A172 (cell line): Measurements from ENCODE around the gene CTNNAL1. TPM values are rescaled to one million over a fixed set of nuclear protein-coding genes. Genes with fewer than 3 reads are reported as not detected.
"Not testable (repeated sequence)": the region's sequence is repeated elsewhere in the genome, so short reads cannot be mapped to it uniquely, and the experiment has no call there.

Source experiments
- DNase-seq: peaks from one replicate; pipeline ENCODE4 v3.0.0-alpha.2; 2015; ENCODE audit warnings: low spot score
- total RNA-seq: library from RNA; depleted of rRNA; stranded (reverse); fragments of >200 nt; shearing (Covaris generic); gene quantifications from 2 replicates; pipeline ENCODE4 v1.2.3, GENCODE V29; 2014; rRNA removed

Gene CTNNAL1
- total RNA-seq: 169 and 180 TPM in 2 replicates

- peak; percentile 83 for DNase-seq
Observed at GRCh38 chr9:109012876-109013678, at the start of gene CTNNAL1. Gene CTNNAL1 (minus strand): TSS chr9:109013499. CDS start chr9:109013442, 57 bp downstream.

- no peak for DNase-seq
Observed at GRCh38 chr9:109062543-109062942, 49.2 kb upstream of the CTNNAL1 start.

GRCh38 chr9:109060191-109060590, 46.9 kb upstream of the CTNNAL1 start:
- no peak for DNase-seq

GRCh38 chr9:109053121-109053520, 39.8 kb upstream of the CTNNAL1 start:
- not testable (repeated sequence) for DNase-seq

GRCh38 chr9:109052416-109052815, 39.1 kb upstream of the CTNNAL1 start:
- no peak for DNase-seq

GRCh38 chr9:109051733-109052132, 38.4 kb upstream of the CTNNAL1 start:
- no peak for DNase-seq

GRCh38 chr9:109050444-109050843, 37.1 kb upstream of the CTNNAL1 start:
- DNase-seq: no peak

- DNase-seq: no peak
Observed at GRCh38 chr9:109048822-109049221, 35.5 kb upstream of the CTNNAL1 start.

GRCh38 chr9:109047259-109047658, 34.0 kb upstream of the CTNNAL1 start:
- DNase-seq: no peak

GRCh38 chr9:109046346-109046745, 33.0 kb upstream of the CTNNAL1 start:
- DNase-seq: no peak

GRCh38 chr9:109043578-109043977, 30.3 kb upstream of the CTNNAL1 start:
- DNase-seq: no peak

GRCh38 chr9:109040571-109040970, 27.3 kb upstream of the CTNNAL1 start:
- no peak for DNase-seq

GRCh38 chr9:109039539-109039938, 26.2 kb upstream of the CTNNAL1 start:
- no peak for DNase-seq

GRCh38 chr9:109037946-109038715, 24.8 kb upstream of the CTNNAL1 start:
- DNase-seq: no peak

GRCh38 chr9:109036744-109037680, 23.7 kb upstream of the CTNNAL1 start:
- DNase-seq: peak; percentile 33

GRCh38 chr9:109035684-109036423, 22.6 kb upstream of the CTNNAL1 start:
- DNase-seq: peak; percentile 95

GRCh38 chr9:109033941-109034700, 20.8 kb upstream of the CTNNAL1 start:
- no peak for DNase-seq

- DNase-seq: no peak
Observed at GRCh38 chr9:109031241-109031640, 17.9 kb upstream of the CTNNAL1 start.

GRCh38 chr9:109030426-109030825, 17.1 kb upstream of the CTNNAL1 start:
- DNase-seq: no peak

GRCh38 chr9:109028457-109028856, 15.2 kb upstream of the CTNNAL1 start:
- DNase-seq: no peak
